ENCODE results near the gene ZNF454. TPM values are rescaled to one million over a fixed set of nuclear protein-coding genes. Genes with fewer than 3 reads are reported as not detected.
A peak's percentile ranks its signal among the peaks of the same experiment; 100 is the strongest.

Gene ZNF454
- not detected for total RNA-seq

GRCh38 chr5:178940569-178941360 lies at the start of gene ZNF454:
ZNF454 (plus strand) TSS chr5:178941198; CDS start chr5:178942792, 1,594 bp downstream.
- no peak within 1 kb of the TSS for H3K4me3 Mint-ChIP-seq
- H3K9me3 Mint-ChIP-seq: peaks cover 47% of the 10 kb centered on the region
- H3K4me1 Mint-ChIP-seq: no peaks in the 10 kb centered on the region
- peaks cover 8% of the 10 kb centered on the region for H3K36me3 Mint-ChIP-seq
- no peak within 1 kb of the TSS for H3K27ac Mint-ChIP-seq
- ATAC-seq (ENCODE audit: low read depth): no peak
- POLR2A ChIA-PET: no interaction called here
- H3K27me3 Mint-ChIP-seq: peaks cover 11% of the 10 kb centered on the region
- no peak for DNase-seq

- peak; percentile 58 for DNase-seq
- POLR2A ChIA-PET: no interaction called here
- Mint-ChIP-seq H3K27me3 (peaks cover 2% of the 10 kb centered on the region), H3K9me3 (peaks cover 18% of the 10 kb centered on the region), H3K4me3 (peak within 1 kb of the TSS; percentile 72), H3K4me1 (peaks cover 2% of the 10 kb centered on the region), H3K36me3 (peaks cover 15% of the 10 kb centered on the region), H3K27ac (no peak within 1 kb of the TSS)
- ATAC-seq (ENCODE audit: low read depth): peak; percentile 82
Observed at GRCh38 chr5:178895615-178896571, 45.1 kb upstream of the ZNF454 start, which contains the start of gene ZFP2. ZFP2 (plus strand) TSS chr5:178895913; CDS start chr5:178931314, 35,401 bp downstream.

DNA sequence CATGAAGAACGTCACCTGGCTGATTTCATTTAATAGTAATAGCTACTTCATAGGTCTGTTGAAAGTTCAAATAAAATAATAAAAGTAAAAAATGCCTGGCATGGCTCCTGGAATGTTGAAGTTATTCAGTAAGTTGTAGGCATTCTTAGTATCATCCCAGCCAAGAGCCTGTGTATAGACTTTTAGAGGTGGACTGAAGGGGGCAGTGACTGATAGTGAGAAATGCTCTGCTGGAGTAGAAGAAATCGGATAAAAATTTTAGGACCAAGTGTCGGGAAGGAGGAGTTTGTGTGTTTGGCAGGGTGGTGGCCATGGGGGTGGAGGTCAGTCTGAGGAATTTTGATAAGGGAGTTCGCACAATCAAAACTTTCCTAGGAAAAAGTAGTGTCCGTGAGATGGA lies 41.7 kb upstream of the ZNF454 start:
- Mint-ChIP-seq H3K4me1 (peaks cover 2% of the 10 kb centered on the region), H3K27ac (no peak overlapping the region), H3K4me3 (no peak overlapping the region), H3K27me3 (peaks cover 2% of the 10 kb centered on the region), H3K36me3 (peaks cover 4% of the 10 kb centered on the region), H3K9me3 (peaks cover 26% of the 10 kb centered on the region)
- POLR2A ChIA-PET: no interaction called here
- ATAC-seq (ENCODE audit: low read depth) (no peak), DNase-seq (no peak)

GRCh38 chr5:178902849-178903248 lies 38.1 kb upstream of the ZNF454 start:
- no peak overlapping the region for H3K4me3 Mint-ChIP-seq
- POLR2A ChIA-PET: no interaction called here
- no peaks in the 10 kb centered on the region for H3K27me3 Mint-ChIP-seq
- ATAC-seq (ENCODE audit: low read depth): no peak
- peaks cover 4% of the 10 kb centered on the region for H3K36me3 Mint-ChIP-seq
- no peak for DNase-seq
- no peaks in the 10 kb centered on the region for H3K4me1 Mint-ChIP-seq
- no peak overlapping the region for H3K27ac Mint-ChIP-seq
- H3K9me3 Mint-ChIP-seq: peaks cover 27% of the 10 kb centered on the region

- POLR2A ChIA-PET: no interaction called here
- Mint-ChIP-seq H3K27ac (no peak overlapping the region), H3K36me3 (peaks cover 3% of the 10 kb centered on the region)
Observed at GRCh38 chr5:178931846-178932760, 8.9 kb upstream of the ZNF454 start.

DNA sequence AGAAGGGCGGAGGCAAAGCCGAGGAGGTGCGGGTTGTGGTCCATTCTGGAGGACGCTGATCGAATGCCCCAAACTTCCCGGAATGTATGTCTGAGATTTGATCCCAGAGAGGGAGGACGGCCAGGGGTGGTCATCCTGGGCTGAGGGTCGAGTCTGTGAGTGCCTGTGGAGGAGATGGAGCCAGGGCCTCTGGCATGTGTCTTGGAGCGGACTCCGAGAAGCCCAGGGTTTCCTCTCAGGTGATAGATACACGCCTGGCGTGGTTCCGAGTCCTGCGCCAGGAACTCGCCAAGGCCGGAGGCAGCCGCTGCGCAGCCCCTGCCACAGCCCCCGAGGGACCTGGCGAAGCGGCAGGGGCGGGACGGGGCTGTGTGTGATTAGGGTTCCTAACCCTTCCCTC lies 363 bp downstream of the ZNF454 start:
- DNase-seq (no peak), ATAC-seq (ENCODE audit: low read depth) (no peak)
- Mint-ChIP-seq H3K4me1 (no peaks in the 10 kb centered on the region), H3K9me3 (peaks cover 45% of the 10 kb centered on the region), H3K4me3 (no peak overlapping the region), H3K27ac (no peak overlapping the region), H3K27me3 (peaks cover 11% of the 10 kb centered on the region), H3K36me3 (peaks cover 8% of the 10 kb centered on the region)
- POLR2A ChIA-PET: no interaction called here

More at GRCh38 chr5:178931846-178932760, 8.9 kb upstream of the ZNF454 start:
- DNase-seq (no peak), ATAC-seq (ENCODE audit: low read depth) (no peak)
- H3K27me3 Mint-ChIP-seq: no peaks in the 10 kb centered on the region
- H3K4me3 Mint-ChIP-seq: no peak overlapping the region
- H3K4me1 Mint-ChIP-seq: no peaks in the 10 kb centered on the region
- peaks cover 47% of the 10 kb centered on the region for H3K9me3 Mint-ChIP-seq

- Mint-ChIP-seq H3K27me3 (no peaks in the 10 kb centered on the region), H3K4me3 (no peak overlapping the region), H3K36me3 (peaks cover 1% of the 10 kb centered on the region), H3K9me3 (peaks cover 49% of the 10 kb centered on the region), H3K4me1 (no peaks in the 10 kb centered on the region), H3K27ac (no peak overlapping the region)
- ATAC-seq (ENCODE audit: low read depth) (no peak), DNase-seq (no peak)
- POLR2A ChIA-PET: no interaction called here
Observed at GRCh38 chr5:178965465-178966055, 24.6 kb downstream of the ZNF454 start.

GRCh38 chr5:178981381-178981780 lies 40.4 kb downstream of the ZNF454 start:
- no peaks in the 10 kb centered on the region for H3K36me3 Mint-ChIP-seq
- H3K27ac Mint-ChIP-seq: no peak overlapping the region
- POLR2A ChIA-PET: no interaction called here
- no peaks in the 10 kb centered on the region for H3K4me1 Mint-ChIP-seq
- H3K9me3 Mint-ChIP-seq: peaks cover 25% of the 10 kb centered on the region
- DNase-seq: no peak
- no peaks in the 10 kb centered on the region for H3K27me3 Mint-ChIP-seq
- no peak for ATAC-seq (ENCODE audit: low read depth)
- no peak overlapping the region for H3K4me3 Mint-ChIP-seq

DNA sequence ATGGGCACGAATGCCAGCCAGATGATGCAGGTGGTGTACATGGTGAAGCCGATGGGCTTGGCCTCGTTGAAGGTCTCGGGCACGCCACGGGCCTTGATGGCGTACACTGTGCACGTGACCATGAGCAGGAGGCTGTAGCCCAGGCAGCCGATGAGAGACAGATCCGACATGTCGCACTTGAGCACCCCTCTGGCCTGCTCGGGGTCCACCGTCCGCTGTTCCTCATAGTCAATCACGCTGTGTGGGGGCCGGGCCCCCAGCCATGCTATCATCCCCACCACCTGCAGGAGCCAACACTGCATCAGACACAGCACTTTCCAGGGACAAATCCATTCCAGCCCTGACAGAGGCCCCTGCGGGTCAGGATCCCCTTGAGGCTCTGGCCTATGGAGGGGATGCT lies 41.9 kb downstream of the ZNF454 start:
- POLR2A ChIA-PET: no interaction called here
- no peak overlapping the region for H3K4me3 Mint-ChIP-seq
- no peaks in the 10 kb centered on the region for H3K36me3 Mint-ChIP-seq

DNA sequence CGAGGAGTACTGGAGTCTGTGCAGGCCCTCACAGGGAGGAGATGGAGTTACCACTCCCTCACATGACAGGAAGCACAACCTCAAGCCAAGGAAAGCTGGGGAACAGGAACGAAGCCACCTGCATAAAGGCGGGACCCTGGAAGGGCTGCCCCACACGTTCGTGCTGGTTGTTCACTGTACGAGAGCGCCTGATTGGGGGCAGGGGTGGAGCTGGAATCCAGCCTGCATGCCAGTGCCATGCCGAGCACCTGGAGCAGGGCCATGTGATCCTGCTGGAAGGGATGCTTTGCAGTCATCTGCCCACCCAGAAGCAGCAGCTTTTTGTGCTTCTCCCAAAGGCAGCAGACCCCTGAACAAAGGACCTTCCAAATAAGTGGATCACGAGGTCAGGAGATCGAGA lies 42.7 kb downstream of the ZNF454 start:
- POLR2A ChIA-PET: no interaction called here
- H3K9me3 Mint-ChIP-seq: peaks cover 23% of the 10 kb centered on the region
- H3K27ac Mint-ChIP-seq: no peak overlapping the region
- no peak overlapping the region for H3K4me3 Mint-ChIP-seq
- no peaks in the 10 kb centered on the region for H3K27me3 Mint-ChIP-seq
- no peaks in the 10 kb centered on the region for H3K4me1 Mint-ChIP-seq
- DNase-seq: no peak
- ATAC-seq (ENCODE audit: low read depth): no peak
- H3K36me3 Mint-ChIP-seq: no peaks in the 10 kb centered on the region

More for the DNA sequence above, 41.9 kb downstream of the ZNF454 start:
- Mint-ChIP-seq H3K4me1 (no peaks in the 10 kb centered on the region), H3K9me3 (peaks cover 24% of the 10 kb centered on the region), H3K27ac (no peak overlapping the region), H3K27me3 (no peaks in the 10 kb centered on the region)
- no peak for DNase-seq
- ATAC-seq (ENCODE audit: low read depth): no peak

DNA sequence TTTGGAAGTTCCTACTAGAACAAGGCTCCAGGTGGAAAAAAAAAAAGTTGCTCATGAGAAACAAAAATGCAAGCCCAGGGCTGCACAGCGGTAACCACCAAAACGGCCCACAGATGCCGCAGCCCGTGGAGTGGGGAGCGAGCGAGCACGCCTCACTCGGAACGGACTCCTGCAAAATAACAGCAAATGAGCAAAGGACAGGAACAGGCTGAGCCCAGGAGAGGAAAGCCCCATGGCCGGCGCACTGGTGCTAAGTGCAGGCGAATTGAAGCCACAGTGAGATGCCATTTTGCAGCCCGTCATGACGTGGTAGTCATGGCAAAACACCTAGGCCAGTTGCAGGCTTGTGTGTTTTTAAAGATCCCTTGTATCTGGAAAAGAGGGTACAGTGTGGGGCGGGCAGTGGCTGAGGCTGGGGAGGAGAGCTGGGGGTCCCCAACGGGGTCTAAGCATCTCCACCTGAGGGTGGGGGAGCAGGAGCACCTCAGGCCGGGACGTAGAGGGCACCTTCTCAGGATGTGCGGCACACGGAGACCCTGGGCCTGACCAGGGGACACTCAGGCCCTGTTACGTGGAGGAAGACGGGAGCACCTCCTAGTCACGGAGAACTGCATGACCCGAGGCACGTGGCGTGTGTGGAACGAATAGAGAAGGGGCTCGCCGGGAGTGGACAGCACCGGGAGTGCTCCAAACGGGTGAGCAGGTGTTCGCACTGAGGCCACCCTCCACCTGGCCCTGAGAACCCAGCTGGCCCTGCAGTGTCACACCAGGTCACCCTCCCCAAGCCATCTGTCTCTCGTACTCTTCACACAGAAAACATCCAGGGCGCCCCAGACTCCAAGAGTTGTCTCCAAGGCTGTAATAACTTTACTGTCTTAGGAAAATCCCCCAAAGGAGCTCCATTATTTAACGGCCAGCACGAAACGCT lies 43.4 kb downstream of the ZNF454 start:
- no peaks in the 10 kb centered on the region for H3K27me3 Mint-ChIP-seq
- POLR2A ChIA-PET: no interaction called here
- no peaks in the 10 kb centered on the region for H3K4me1 Mint-ChIP-seq
- no peak overlapping the region for H3K27ac Mint-ChIP-seq
- H3K36me3 Mint-ChIP-seq: no peaks in the 10 kb centered on the region
- peaks cover 21% of the 10 kb centered on the region for H3K9me3 Mint-ChIP-seq
- DNase-seq: no peak
- ATAC-seq (ENCODE audit: low read depth): no peak
- no peak overlapping the region for H3K4me3 Mint-ChIP-seq

All from activated naive CD8-positive, alpha-beta T cell treated with anti-CD3 and anti-CD28 coated beads, Interleukin-2, amount 10 ng/mL, durations not matched to agents 7 days and 5 days (primary cell).